ENCODE results near the gene MKLN1. TPM values are rescaled to one million over a fixed set of nuclear protein-coding genes. Genes with fewer than 3 reads are reported as not detected.

Gene MKLN1
- total RNA-seq, 2 experiments from 2014 or later, result 38.5 TPM

- Mint-ChIP-seq H3K36me3 (ENCODE audit: low read depth) (peaks cover 12% of the 10 kb centered on the region), H3K27ac (no peak overlapping the region), H3K9me3 (peaks cover 8% of the 10 kb centered on the region), H3K4me1 (ENCODE audit: low read depth) (peaks cover 86% of the 10 kb centered on the region), H3K4me3 (no peak overlapping the region), H3K27me3 (no peaks in the 10 kb centered on the region)
- intact Hi-C loops (cut with micrococcal nuclease), result no loop called here
- ChIA-PET POLR2A (no interaction called here), CTCF (no interaction called here)
- no peak for TF ChIP-seq CTCF (IDR thresholded peaks at IDR 0.05)
- no peak for DNase-seq
- no peak for ATAC-seq
These were observed 36.0 kb downstream of the MKLN1 start for GRCh38 chr7:131363719-131364118.

GRCh38 chr7:131364767-131365344 is 37.2 kb downstream of the MKLN1 start:
- DNase-seq (no peak), ATAC-seq (peak; percentile 47)
- ChIA-PET POLR2A (no interaction called here), CTCF (interaction anchor here (1.3 kb wide), 1 partner anchor 382 kb away, joined by 5 read pairs; no protein-coding TSS in a partner anchor)
- no peak overlapping the region for H3K4me3 Mint-ChIP-seq
- H3K36me3 Mint-ChIP-seq (ENCODE audit: low read depth), result peaks cover 12% of the 10 kb centered on the region
- peaks cover 8% of the 10 kb centered on the region for H3K9me3 Mint-ChIP-seq
- peaks cover 87% of the 10 kb centered on the region for H3K4me1 Mint-ChIP-seq (ENCODE audit: low read depth)
- no peaks in the 10 kb centered on the region for H3K27me3 Mint-ChIP-seq
- TF ChIP-seq CTCF (IDR thresholded peaks at IDR 0.05), result no peak
- no peak overlapping the region for H3K27ac Mint-ChIP-seq
- intact Hi-C loops (cut with micrococcal nuclease), result no loop called here

DNA sequence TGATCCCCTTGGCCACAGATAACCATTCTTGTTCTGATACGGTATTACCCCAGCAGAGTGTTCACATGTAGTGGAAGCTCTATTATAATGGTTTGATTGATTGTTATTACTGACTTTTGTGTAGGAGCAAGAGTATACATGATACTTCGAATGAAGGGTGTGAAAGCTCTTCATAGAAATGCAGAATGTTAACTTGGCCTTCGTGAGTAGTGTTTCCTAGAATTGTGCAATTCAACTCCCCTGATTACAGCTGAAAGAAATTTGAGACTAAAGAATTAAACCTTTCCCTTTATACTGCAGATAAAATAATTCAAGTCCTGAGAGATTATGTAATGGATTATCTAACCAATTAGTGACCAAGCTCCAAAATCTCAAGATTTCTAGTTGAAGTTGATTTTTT is 38.2 kb downstream of the MKLN1 start:
- H3K36me3 Mint-ChIP-seq (ENCODE audit: low read depth), result peaks cover 12% of the 10 kb centered on the region
- H3K27me3 Mint-ChIP-seq, result no peaks in the 10 kb centered on the region
- ChIA-PET CTCF (interaction anchor here (0.9 to 1.3 kb wide), 2 partner anchors 58 to 383 kb away, joined by 3 to 5 read pairs; no protein-coding TSS in a partner anchor), POLR2A (no interaction called here)
- H3K27ac Mint-ChIP-seq, result no peak overlapping the region
- peaks cover 8% of the 10 kb centered on the region for H3K9me3 Mint-ChIP-seq
- no peak overlapping the region for H3K4me3 Mint-ChIP-seq
- intact Hi-C loops (cut with micrococcal nuclease), result no loop called here
- no peak for ATAC-seq
- TF ChIP-seq CTCF (IDR thresholded peaks at IDR 0.05), result no peak
- peaks cover 87% of the 10 kb centered on the region for H3K4me1 Mint-ChIP-seq (ENCODE audit: low read depth)
- no peak for DNase-seq

DNA sequence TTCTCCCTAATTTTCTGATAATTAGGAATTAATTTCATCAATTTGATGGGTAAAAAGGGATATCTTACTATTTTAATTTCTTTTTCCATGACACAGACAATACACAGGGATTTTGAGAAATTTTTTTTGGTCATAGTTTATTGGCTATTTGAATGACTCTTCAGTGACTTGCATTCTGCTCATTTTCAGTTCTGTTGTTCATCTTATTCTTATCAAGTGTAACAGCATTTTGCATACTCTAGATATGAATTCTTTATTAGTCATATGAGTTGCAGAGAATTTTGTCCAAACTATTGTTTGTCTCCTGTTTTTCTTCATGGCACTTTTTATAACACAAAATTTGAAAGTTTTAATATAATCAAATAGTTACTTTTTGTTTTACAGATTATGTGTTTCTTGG is 41.7 kb downstream of the MKLN1 start:
- ChIA-PET POLR2A (no interaction called here), CTCF (no interaction called here)
- TF ChIP-seq CTCF (IDR thresholded peaks at IDR 0.05), result no peak
- intact Hi-C loops (cut with micrococcal nuclease), result no loop called here
- no peak overlapping the region for H3K27ac Mint-ChIP-seq
- peaks cover 8% of the 10 kb centered on the region for H3K9me3 Mint-ChIP-seq
- H3K4me3 Mint-ChIP-seq, result no peak overlapping the region
- peaks cover 12% of the 10 kb centered on the region for H3K36me3 Mint-ChIP-seq (ENCODE audit: low read depth)
- peaks cover 79% of the 10 kb centered on the region for H3K4me1 Mint-ChIP-seq (ENCODE audit: low read depth)
- no peak for DNase-seq
- ATAC-seq, result no peak
- H3K27me3 Mint-ChIP-seq, result no peaks in the 10 kb centered on the region

- intact Hi-C loops (cut with micrococcal nuclease), result no loop called here
- peaks cover 68% of the 10 kb centered on the region for H3K4me1 Mint-ChIP-seq (ENCODE audit: low read depth)
- H3K27me3 Mint-ChIP-seq, result no peaks in the 10 kb centered on the region
- ChIA-PET POLR2A (interaction anchor here (0.6 kb wide), 1 partner anchor 36 kb away, joined by 3 read pairs; no protein-coding TSS in a partner anchor), CTCF (interaction anchor here (1.3 kb wide), 1 partner anchor 46 kb away, joined by 3 read pairs; no protein-coding TSS in a partner anchor)
- DNase-seq (peak; percentile 62), ATAC-seq (peak; percentile 83)
- H3K4me3 Mint-ChIP-seq, result no peak overlapping the region
- peaks cover 4% of the 10 kb centered on the region for H3K36me3 Mint-ChIP-seq (ENCODE audit: low read depth)
- no peak for TF ChIP-seq CTCF (IDR thresholded peaks at IDR 0.05)
- peaks cover 4% of the 10 kb centered on the region for H3K9me3 Mint-ChIP-seq
- peak overlapping the region; percentile 1 for H3K27ac Mint-ChIP-seq
These were observed 42.9 kb downstream of the MKLN1 start for GRCh38 chr7:131370523-131370968.

All from activated CD8-positive, alpha-beta T cell treated with anti-CD3 and anti-CD28 coated beads for 36 hours (primary cell).